IPS DF 19.7 (cell line): ENCODE results near the gene MXD3.
"Not testable (repeated sequence)": the region's sequence is repeated elsewhere in the genome, so short reads cannot be mapped to it uniquely, and the experiment has no call there.

Source experiments
- DNase-seq: peaks from one replicate; pipeline ENCODE4 v3.0.0-alpha.2; 2013; ENCODE audit warnings: low read depth, low spot score

MXD3 gene

GRCh38 chr5:177311723-177312648, at the start of gene MXD3:
Gene MXD3, minus strand, starts transcription at chr5:177311898. Its CDS starts 68 bp downstream, at chr5:177311830.
- no peak for DNase-seq

- DNase-seq: not testable (repeated sequence)
Measured at GRCh38 chr5:177360740-177361139, 49.0 kb upstream of the MXD3 start.

GRCh38 chr5:177359860-177360259, 48.2 kb upstream of the MXD3 start:
- no peak for DNase-seq

GRCh38 chr5:177359451-177359851, 47.8 kb upstream of the MXD3 start:
- no peak for DNase-seq

GRCh38 chr5:177358370-177358819, 46.7 kb upstream of the MXD3 start:
- DNase-seq: no peak

- DNase-seq: no peak
Measured at GRCh38 chr5:177357459-177358351, 46.0 kb upstream of the MXD3 start, which contains the start of gene RGS14. Gene RGS14, plus strand, starts transcription at chr5:177357924. Its CDS starts 101 bp downstream, at chr5:177358025.

- no peak for DNase-seq
Measured at GRCh38 chr5:177357146-177357458, 45.4 kb upstream of the MXD3 start.

GRCh38 chr5:177356746-177357145, 45.0 kb upstream of the MXD3 start:
- no peak for DNase-seq

- DNase-seq: no peak
Measured at GRCh38 chr5:177355868-177356168, 44.1 kb upstream of the MXD3 start.

- no peak for DNase-seq
Measured at GRCh38 chr5:177355162-177355867, 43.6 kb upstream of the MXD3 start.

- DNase-seq: no peak
Measured at GRCh38 chr5:177354711-177355110, 43.0 kb upstream of the MXD3 start.

GRCh38 chr5:177354256-177354655, 42.6 kb upstream of the MXD3 start:
- DNase-seq: no peak

GRCh38 chr5:177353093-177353492, 41.4 kb upstream of the MXD3 start:
- no peak for DNase-seq

GRCh38 chr5:177351392-177352329, 40.0 kb upstream of the MXD3 start, which contains the start of gene LMAN2:
Gene LMAN2, minus strand, starts transcription at chr5:177351668. Its CDS starts 21 bp downstream, at chr5:177351647.
- peak; percentile 91 for DNase-seq

- DNase-seq: no peak
Measured at GRCh38 chr5:177350776-177351391, 39.2 kb upstream of the MXD3 start.

- DNase-seq: no peak
Measured at GRCh38 chr5:177349762-177350161, 38.1 kb upstream of the MXD3 start.

GRCh38 chr5:177349362-177349647, 37.6 kb upstream of the MXD3 start:
- DNase-seq: no peak

GRCh38 chr5:177347699-177348098, 36.0 kb upstream of the MXD3 start:
- no peak for DNase-seq

GRCh38 chr5:177346820-177347219, 35.1 kb upstream of the MXD3 start:
- no peak for DNase-seq

GRCh38 chr5:177344891-177345290, 33.2 kb upstream of the MXD3 start:
- no peak for DNase-seq
